NB4 (cell line): ENCODE results near the gene PGP.

Source experiments
- CTCF ChIP-seq: IDR thresholded peaks from one replicate; pipeline ENCODE4 v1.5.1; 2012; ENCODE audit warnings: low read depth, low read length
- MYC ChIP-seq: IDR thresholded peaks from 2 replicates; pipeline ENCODE4 v1.6.1; 2011; ENCODE audit warnings: low read depth, low read length
- POLR2A ChIP-seq: IDR thresholded peaks from 2 replicates; pipeline ENCODE4 v1.6.1; 2011; ENCODE audit warnings: mild to moderate bottlenecking; ENCODE audit not compliant: insufficient read length; ENCODE audit errors: extremely low read depth
- TF ChIP-seq, protein P1 (sequence below): IDR thresholded peaks from 2 replicates; pipeline ENCODE4 v1.6.1; 2011; ENCODE audit warnings: low read depth, low read length

DNA sequence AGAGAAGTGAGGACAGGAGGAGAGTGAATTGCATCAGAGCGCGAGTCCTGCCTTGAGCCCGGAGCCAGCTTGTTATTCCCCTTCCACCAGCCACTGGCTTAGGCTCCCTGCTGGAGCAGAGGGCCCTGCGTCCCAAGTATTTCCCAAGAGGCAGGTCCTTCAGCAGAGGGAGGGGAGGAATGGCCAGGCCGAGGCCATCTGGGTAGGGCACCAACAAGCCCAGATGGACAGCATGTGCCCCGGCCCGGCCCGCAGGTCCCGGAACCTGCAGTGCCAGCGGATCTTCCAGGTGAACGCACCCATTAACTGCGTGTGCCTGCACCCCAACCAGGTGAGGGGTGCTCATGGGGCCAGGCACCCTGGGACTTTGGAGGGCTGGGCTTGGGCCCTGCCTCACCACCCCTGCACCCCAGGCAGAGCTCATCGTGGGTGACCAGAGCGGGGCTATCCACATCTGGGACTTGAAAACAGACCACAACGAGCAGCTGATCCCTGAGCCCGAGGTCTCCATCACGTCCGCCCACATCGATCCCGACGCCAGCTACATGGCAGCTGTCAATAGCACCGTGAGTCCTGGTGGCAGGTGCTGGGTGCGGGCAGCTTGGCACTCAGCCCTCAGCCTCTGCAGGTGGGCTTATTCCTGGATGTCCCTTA lies 7.7 kb downstream of the PGP start:
- TF ChIP-seq CTCF (no peak), POLR2A (no peak), MYC (no peak)
- TF ChIP-seq, protein P1, sequence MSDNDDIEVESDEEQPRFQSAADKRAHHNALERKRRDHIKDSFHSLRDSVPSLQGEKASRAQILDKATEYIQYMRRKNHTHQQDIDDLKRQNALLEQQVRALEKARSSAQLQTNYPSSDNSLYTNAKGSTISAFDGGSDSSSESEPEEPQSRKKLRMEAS: no peak
